Neural cell (in vitro differentiated cells): ENCODE measurements around the gene RABL6. TPM values are rescaled to one million over a fixed set of nuclear protein-coding genes. Genes with fewer than 3 reads are reported as not detected.

Experiments used
- H2AFZ ChIP-seq: fragments of 200-600, 300-800 bp; sonication (generic), shearing (Covaris generic); 2 replicates; pipeline ENCODE4 v1.6.0; 2014; ENCODE audit warnings: low read depth, mild to moderate bottlenecking, antibody characterized with exemption, low read length, moderate library complexity
- H3F3A ChIP-seq: fragments of 200-600 bp; shearing (Covaris generic); 2 replicates; pipeline ENCODE4 v1.6.1; 2016; ENCODE audit warnings: mild to moderate bottlenecking, moderate library complexity, mixed read lengths, antibody characterized with exemption, low read length; ENCODE audit not compliant: insufficient read depth, poor library complexity, severe bottlenecking
- H3K27ac ChIP-seq: fragments of 200-600, 300-800 bp; sonication (generic), shearing (Covaris generic); 2 replicates; pipeline ENCODE4 v1.5.1; 2014; ENCODE audit warnings: mild to moderate bottlenecking, low read length, moderate library complexity
- H3K27me3 ChIP-seq: fragments of 300-800, 200-600 bp; sonication (generic), shearing (Covaris generic); 2 replicates; pipeline ENCODE4 v1.6.0; 2014; ENCODE audit warnings: mild to moderate bottlenecking, low read depth, low read length, moderate library complexity; ENCODE audit not compliant: insufficient read depth
- H3K36me3 ChIP-seq: fragments of 300-800, 200-600 bp; sonication (generic), shearing (Covaris generic); 2 replicates; pipeline ENCODE4 v1.5.1; 2014; ENCODE audit warnings: mild to moderate bottlenecking, antibody characterized with exemption, low read length, moderate library complexity; ENCODE audit not compliant: insufficient read depth
- H3K4me2 ChIP-seq: fragments of 300-800, 200-600 bp; sonication (generic), shearing (Covaris generic); 2 replicates; pipeline ENCODE4 v1.6.0; 2014; ENCODE audit warnings: mild to moderate bottlenecking, low read length
- H3K4me3 ChIP-seq: fragments of 300-800, 200-600 bp; sonication (generic), shearing (Covaris generic); 2 replicates; pipeline ENCODE4 v1.5.1; 2014; ENCODE audit warnings: mild to moderate bottlenecking, low read length, moderate library complexity
- H3K79me2 ChIP-seq: fragments of 200-600 bp; shearing (Covaris generic); replicated peaks from 2 replicates; pipeline ENCODE4 v1.6.0; 2014; ENCODE audit warnings: mild to moderate bottlenecking, low read length, moderate library complexity; ENCODE audit not compliant: insufficient read depth
- H3K9ac ChIP-seq: fragments of 300-800, 200-600 bp; sonication (generic), shearing (Covaris generic); 2 replicates; pipeline ENCODE4 v1.6.1; 2016; ENCODE audit warnings: mild to moderate bottlenecking, low read length, mixed read lengths
- H3K9me2 ChIP-seq: fragments of 200-600 bp; shearing (Covaris generic); 2 replicates; pipeline ENCODE4 v1.6.1; 2016; ENCODE audit warnings: mild to moderate bottlenecking, low read length, mixed read lengths; ENCODE audit not compliant: insufficient read depth
- H3K9me3 ChIP-seq: fragments of 200-600, 300-800 bp; sonication (generic), shearing (Covaris generic); 2 replicates; pipeline ENCODE4 v1.6.1; 2016; ENCODE audit warnings: mild to moderate bottlenecking, mixed run types, low read length, moderate library complexity, mixed read lengths
- H4K20me1 ChIP-seq: fragments of 200-600 bp; shearing (Covaris generic); 2 replicates; pipeline ENCODE4 v1.6.1; 2016; ENCODE audit warnings: mild to moderate bottlenecking, mixed run types; ENCODE audit not compliant: insufficient read depth
- CTCF ChIP-seq: fragments of 450-650 bp; IDR thresholded peaks from 2 replicates; pipeline ENCODE4 v1.5.1; 2014; ENCODE audit warnings: antibody characterized with exemption, mild to moderate bottlenecking, moderate library complexity; ENCODE audit not compliant: poor library complexity, severe bottlenecking
- EP300 ChIP-seq: fragments of 450-650 bp; conservative IDR thresholded peaks from 2 replicates; pipeline ENCODE4 v1.6.1; 2014; ENCODE audit warnings: antibody characterized with exemption, mild to moderate bottlenecking, moderate library complexity; ENCODE audit not compliant: poor library complexity, severe bottlenecking
- EZH2 ChIP-seq: fragments of 200-600, 300-800 bp; shearing (Covaris generic), sonication (generic); IDR thresholded peaks from 2 replicates; pipeline ENCODE4 v1.6.1; 2014; ENCODE audit warnings: antibody characterized with exemption, low read length, borderline replicate concordance, mild to moderate bottlenecking; ENCODE audit not compliant: insufficient read depth, poor library complexity, severe bottlenecking
- MXI1 ChIP-seq: fragments of 450-650 bp; conservative IDR thresholded peaks from 2 replicates; pipeline ENCODE4 v1.6.1; 2014; ENCODE audit warnings: antibody characterized with exemption, mild to moderate bottlenecking; ENCODE audit not compliant: poor library complexity, severe bottlenecking
- POLR2AphosphoS5 ChIP-seq: IDR thresholded peaks from 2 replicates; pipeline ENCODE4 v1.6.1; 2012
- RAD21 ChIP-seq: fragments of 450-650 bp; conservative IDR thresholded peaks from 2 replicates; pipeline ENCODE4 v1.6.1; 2014; ENCODE audit warnings: antibody characterized with exemption, mild to moderate bottlenecking, moderate library complexity
- REST ChIP-seq: IDR thresholded peaks from 2 replicates; pipeline ENCODE4 v1.6.1; 2012; ENCODE audit warnings: borderline replicate concordance
- SMC3 ChIP-seq: fragments of 450-650 bp; conservative IDR thresholded peaks from 2 replicates; pipeline ENCODE4 v1.6.1; 2014; ENCODE audit warnings: antibody characterized with exemption, mild to moderate bottlenecking, moderate library complexity; ENCODE audit not compliant: poor library complexity
- TAF1 ChIP-seq: IDR thresholded peaks from 2 replicates; pipeline ENCODE4 v1.6.1; 2012; ENCODE audit warnings: low read depth
- polyA plus RNA-seq: library from polyadenylated mRNA; depleted of rRNA; stranded (reverse); fragments of >200 nt; gene quantifications from 2 replicates; pipeline ENCODE4 v1.2.3, GENCODE V29; 2014

RABL6 gene
- polyA plus RNA-seq, 1 donor from 2014 or later, result 46.4 TPM

GRCh38 chr9:136854842-136855460 lies 47.2 kb downstream of the RABL6 start:
- H3K79me2 ChIP-seq, result no peaks in the 10 kb centered on the region
- H3K36me3 ChIP-seq, result no peaks in the 10 kb centered on the region
- no peaks in the 10 kb centered on the region for H3F3A ChIP-seq
- TF ChIP-seq RAD21, result no peak
- TF ChIP-seq REST, result no peak
- no peak for TF ChIP-seq MXI1
- no peak for TF ChIP-seq TAF1
- no peak for TF ChIP-seq POLR2AphosphoS5
- no peak for TF ChIP-seq EZH2
- TF ChIP-seq SMC3, result no peak
- no peak for TF ChIP-seq CTCF
- TF ChIP-seq EP300, result no peak
- no peaks in the 10 kb centered on the region for H3K27me3 ChIP-seq
- H3K4me3 ChIP-seq, result no peak overlapping the region
- H3K4me2 ChIP-seq, result no peak overlapping the region
- no peaks in the 10 kb centered on the region for H3K9me2 ChIP-seq
- H3K9ac ChIP-seq, result no peak overlapping the region
- H3K27ac ChIP-seq, result no peak overlapping the region
- H4K20me1 ChIP-seq, result no peaks in the 10 kb centered on the region
- no peaks in the 10 kb centered on the region for H3K9me3 ChIP-seq
- no peak overlapping the region for H2AFZ ChIP-seq

GRCh38 chr9:136855461-136856078 lies 47.8 kb downstream of the RABL6 start:
- H3K27me3 ChIP-seq, result no peaks in the 10 kb centered on the region
- no peak overlapping the region for H2AFZ ChIP-seq
- no peaks in the 10 kb centered on the region for H4K20me1 ChIP-seq
- no peaks in the 10 kb centered on the region for H3K9me3 ChIP-seq
- TF ChIP-seq EP300 (no peak), RAD21 (no peak), TAF1 (no peak), POLR2AphosphoS5 (no peak), MXI1 (no peak)
- H3K4me3 ChIP-seq, result no peak overlapping the region
- no peak overlapping the region for H3K9ac ChIP-seq
- H3F3A ChIP-seq, result no peaks in the 10 kb centered on the region
- no peaks in the 10 kb centered on the region for H3K9me2 ChIP-seq
- no peaks in the 10 kb centered on the region for H3K36me3 ChIP-seq
- no peaks in the 10 kb centered on the region for H3K79me2 ChIP-seq
- H3K4me2 ChIP-seq, result no peak overlapping the region
- no peak overlapping the region for H3K27ac ChIP-seq
